Stimulated activated CD8-positive, alpha-beta memory T cell treated with anti-CD3 and anti-CD28 coated beads, Interleukin-12 subunit alpha, Interleukin-12 subunit beta, amount 100 ng/mL, for 1 hour (primary cell): ENCODE data around the gene CDKN1C.

ENCODE experiments used
- DNase-seq: peaks from one replicate; pipeline ENCODE4 v3.0.0-alpha.2; 2020; ENCODE audit warnings: low read depth

CDKN1C gene

GRCh38 chr11:2890466-2891294 is 5.1 kb upstream of the CDKN1C start:
- no peak for DNase-seq

GRCh38 chr11:2889362-2890273 is 4.0 kb upstream of the CDKN1C start:
- DNase-seq = no peak

GRCh38 chr11:2888266-2888968 is 2.8 kb upstream of the CDKN1C start:
- peak; percentile 80 for DNase-seq

GRCh38 chr11:2887515-2888195 is 2.1 kb upstream of the CDKN1C start:
- no peak for DNase-seq

GRCh38 chr11:2886936-2887335 is 1.4 kb upstream of the CDKN1C start:
- DNase-seq = no peak

DNA sequence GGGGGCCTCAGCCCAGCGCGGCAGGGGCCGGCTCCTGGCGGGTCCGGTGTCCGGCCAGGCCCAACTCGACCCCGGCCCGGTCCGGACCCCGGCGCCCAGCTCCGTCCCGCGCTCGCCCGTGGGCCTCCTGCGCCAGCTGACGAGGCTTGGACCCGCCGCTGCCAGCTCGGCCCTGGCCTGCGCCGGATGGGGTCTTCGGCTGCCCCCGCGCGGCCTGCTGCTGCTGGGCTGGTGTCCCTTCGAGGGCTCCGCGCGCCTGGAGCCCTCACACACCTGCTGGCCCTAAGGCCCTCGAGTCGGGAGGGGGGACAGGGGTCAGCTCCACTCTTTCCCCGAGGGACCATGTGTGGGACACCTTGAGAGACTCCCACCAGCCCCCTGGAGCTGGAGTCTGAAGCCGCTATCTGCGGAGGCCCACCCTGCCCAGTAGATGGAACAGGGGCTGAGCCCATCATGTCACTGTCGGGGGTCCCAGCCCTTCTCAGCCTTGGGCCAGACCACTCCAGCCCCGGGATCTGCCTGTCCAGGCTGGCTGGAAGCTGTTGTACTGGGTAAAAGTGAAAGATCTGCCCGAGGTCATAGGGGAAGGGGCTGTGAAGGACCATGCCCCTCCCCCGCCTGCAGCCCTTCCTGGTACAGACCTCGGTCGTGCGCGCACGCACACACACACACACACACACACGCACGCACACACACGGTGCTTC is 768 bp upstream of the CDKN1C start:
- no peak for DNase-seq

GRCh38 chr11:2885017-2885677 is 428 bp downstream of the CDKN1C start:
- no peak for DNase-seq

DNA sequence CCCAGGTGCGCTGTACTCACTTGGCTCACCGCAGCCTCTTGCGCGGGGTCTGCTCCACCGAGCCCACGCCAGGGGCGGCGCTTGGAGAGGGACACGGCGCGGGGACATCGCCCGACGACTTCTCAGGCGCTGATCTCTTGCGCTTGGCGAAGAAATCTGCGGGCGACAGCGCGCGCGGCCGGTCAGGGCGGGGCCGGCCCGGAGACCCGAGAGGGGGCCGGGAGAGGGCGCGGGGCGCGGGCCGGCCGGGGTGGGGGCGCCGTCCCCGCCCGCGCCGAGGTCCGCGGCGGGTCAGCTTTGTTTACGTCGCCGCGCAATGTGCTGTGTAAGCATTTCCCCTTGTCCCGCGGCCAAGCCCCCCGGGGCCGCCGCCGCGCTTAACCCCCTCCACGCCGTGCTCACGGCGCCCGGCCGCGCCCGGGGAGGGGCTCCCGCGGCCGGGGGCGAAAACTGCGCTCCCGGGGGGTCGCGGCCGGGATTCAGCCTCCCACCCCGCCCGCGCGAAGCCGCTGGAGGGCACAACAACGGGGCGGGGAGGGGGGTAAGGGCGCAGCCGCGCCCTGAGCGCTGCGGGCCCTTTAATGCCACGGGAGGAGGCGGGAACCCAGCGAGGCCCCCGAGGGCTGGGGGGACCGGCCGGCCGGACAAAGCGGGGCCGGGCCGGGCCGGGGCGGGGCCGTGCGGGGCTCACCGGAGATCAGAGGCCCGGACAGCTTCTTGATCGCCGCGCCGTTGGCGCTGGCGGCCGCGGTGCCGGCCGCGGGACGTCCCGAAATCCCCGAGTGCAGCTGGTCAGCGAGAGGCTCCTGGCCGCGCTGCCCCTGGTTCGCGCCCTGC is 1.4 kb downstream of the CDKN1C start:
- no peak for DNase-seq

DNA sequence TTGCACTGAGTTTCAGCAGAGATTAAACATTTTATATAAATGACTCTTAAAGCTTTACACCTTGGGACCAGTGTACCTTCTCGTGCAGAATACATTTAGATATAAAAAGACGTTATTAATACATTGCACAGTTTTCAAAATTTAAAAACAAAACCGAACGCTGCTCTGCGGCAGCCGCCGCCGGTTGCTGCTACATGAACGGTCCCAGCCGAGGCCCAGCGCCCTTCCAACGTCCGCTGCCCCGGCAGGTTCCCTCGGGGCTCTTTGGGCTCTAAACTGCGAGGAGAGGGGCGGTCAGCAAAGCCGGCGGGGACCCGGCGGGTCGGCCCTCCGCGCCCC is 2.0 kb downstream of the CDKN1C start:
- no peak for DNase-seq

DNA sequence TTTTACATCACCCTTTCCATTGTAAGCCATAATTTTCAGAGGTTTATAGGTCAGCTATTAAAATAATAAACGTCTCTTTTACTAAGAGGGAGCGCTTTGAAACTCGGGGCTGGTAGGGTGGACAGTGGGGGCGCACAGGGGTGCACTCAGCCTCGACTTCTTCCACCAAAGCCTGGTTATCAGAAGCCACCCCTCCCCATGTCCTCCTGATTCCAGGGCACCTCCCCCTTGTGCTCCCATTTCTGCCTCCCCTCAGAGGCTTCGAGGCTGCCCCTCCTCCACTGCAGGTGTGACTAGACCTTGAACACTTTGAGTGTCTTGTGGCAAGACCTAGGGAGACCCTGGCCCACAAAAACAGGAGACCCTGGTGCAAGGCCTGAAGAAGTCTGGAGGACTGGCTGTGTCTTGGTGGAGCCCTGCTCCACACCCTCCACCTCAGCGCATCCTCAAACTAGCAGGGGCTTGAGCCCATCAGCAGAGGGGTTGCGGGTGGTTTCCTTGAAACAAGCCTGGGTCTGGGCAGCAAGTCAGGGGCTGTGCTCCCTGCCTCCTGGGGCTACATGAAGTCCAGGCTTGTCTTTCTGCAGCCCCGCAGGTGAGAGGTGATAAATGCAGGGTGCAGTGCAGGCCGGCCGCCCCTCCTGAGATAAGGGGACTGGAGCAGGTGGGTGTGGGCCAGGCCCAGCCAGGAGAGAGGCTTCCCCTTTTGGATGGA is 3.0 kb downstream of the CDKN1C start:
- no peak for DNase-seq

DNA sequence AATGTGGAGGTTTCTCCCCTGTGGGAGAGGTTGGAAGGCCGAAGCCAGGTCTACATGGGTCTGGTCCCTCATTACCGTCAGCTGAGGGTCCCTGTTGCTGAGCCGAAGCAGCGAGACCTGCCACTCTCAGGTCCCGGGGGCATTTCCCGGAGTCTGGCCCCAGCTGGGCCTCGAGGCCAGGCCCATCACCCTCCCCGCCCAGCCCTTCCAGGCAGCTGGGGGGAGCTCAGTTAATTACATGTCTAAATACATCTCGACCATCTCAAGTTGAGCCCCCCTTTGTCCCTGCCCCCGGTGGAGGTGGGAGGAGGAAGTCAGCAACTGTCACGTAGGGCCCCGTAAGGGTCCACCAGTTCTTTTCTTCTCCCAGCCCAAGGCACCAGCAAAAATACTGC is 3.6 kb downstream of the CDKN1C start:
- DNase-seq = no peak

DNA sequence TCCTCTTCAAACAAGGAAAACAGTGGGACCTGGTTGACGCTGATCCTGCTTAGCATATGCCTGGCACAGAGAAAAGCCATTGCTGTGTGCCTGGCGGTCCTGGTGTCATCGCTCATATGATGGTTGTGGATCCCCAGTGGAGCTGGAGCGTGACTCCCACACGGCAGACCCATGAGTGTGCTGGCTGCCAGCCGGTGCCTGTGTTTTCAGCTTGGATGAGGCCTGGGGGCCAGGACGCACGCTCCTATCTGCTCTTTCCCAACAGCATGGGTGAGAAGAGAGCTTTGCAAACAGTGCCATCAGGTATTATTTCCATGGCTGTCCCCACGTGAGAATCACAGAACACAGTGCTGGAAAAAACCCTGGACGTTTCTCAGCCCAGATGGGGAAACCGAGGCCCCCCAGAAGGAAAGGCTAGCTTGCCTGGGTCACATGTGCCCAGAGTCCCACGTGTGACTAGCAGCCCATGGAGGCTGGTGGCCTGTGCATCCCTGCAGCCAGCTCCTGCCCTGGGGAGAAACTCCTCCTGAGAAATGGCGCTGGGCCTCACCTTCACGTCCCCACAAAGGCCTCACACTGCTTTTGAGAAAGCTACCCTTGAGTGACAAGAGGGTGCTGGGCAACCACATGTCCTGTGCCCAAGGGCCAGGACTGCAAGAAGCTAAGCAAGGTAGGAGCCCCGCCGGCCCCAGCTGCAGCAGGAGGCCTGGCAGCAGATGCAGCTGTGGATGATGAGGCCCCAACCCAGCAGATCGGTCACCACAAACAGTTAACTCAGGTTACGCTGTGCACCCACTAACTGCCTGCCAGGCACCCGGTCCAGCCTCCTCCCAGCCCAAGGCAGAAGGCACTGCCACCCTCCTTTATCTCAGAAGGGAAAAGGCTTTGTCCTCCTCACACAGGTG is 4.2 kb downstream of the CDKN1C start:
- DNase-seq = no peak

GRCh38 chr11:2880646-2881045 is 4.9 kb downstream of the CDKN1C start:
- no peak for DNase-seq

DNA sequence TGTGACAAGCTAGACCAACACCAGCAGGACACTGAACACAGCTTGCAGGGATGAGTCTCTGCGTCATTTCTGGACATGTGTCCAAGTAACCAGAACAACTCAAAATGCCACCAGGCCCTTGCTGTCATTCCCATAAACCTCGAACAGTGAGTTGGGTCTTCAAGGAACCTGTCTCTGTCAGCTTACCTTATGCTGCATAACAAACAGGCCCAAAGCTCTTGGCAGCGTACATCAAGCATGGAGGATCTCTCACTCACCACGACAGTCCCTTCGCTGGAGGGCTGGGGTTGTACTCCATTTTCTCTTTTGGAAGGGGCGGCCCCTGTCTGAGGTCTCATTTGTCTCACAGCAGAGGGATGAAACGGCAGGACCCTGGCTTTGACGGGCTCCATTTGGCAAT is 6.8 kb downstream of the CDKN1C start:
- no peak for DNase-seq

- no peak for DNase-seq
These were observed 8.1 kb downstream of the CDKN1C start for GRCh38 chr11:2877474-2877873.

GRCh38 chr11:2874963-2875362 is 10.6 kb downstream of the CDKN1C start:
- no peak for DNase-seq

DNA sequence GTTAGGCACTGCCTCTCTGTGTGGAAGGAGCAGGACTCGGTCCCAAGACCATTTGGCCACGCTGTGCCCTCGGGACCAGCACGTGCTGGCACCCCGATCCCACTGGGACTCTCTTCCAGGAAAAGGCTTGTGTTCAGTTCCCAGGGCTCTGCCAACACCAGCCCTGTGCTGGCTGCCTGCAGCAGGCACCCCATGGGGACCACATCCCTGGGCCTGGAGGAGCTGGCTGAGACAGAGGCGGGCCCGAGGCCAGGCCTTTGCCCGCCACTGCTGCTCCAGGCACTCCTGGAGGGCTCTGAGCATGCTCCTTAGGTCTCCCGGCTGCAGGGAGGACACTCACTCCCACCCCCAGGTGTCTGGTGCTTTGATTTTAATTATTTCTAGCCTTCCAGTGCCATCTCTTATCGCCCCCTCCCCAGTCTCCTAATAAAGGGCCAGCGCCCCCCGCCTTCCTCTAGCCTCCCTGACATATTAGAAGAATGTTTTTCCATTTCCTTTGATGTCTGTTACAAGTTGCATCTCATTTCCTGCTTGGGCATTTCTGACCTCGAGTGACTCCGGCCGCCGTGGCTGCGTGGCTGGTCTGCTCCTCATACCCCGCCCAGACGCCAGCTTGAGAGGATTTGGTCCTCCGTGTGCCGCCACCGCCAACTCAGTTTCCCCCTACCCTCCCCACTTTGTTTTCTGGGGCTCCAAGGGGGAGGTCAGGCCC is 14.4 kb downstream of the CDKN1C start:
- DNase-seq = no peak

DNA sequence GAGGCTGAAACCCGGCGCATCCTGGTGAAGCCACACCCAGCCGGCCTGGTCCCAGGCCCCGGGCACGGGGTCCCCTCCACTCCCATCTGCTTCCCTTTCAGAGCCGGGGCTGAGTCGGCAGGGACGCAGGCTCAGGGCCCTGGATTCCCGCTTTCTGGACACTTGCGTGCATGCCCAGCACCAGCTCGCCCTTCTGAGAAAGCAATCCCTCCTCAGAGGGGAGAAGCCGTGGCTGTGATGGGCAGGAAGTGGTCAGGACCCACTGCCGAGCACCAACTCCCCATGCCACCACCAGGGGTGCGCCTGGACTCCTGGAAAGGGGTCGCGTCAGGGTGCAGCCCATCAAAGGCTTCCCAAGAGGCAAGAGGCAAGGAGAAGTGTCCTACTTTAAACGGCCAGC is 15.1 kb downstream of the CDKN1C start:
- DNase-seq = no peak
